ENCODE results near the gene TRAT1. TPM values are rescaled to one million over a fixed set of nuclear protein-coding genes. Genes with fewer than 3 reads are reported as not detected.

Gene TRAT1
- total and polyA plus RNA-seq, 2 of the 13 experiments (the other 11 are each of a cell fraction or from before 2014, with no cell fraction given) = not detected

- H3K36me3 ChIP-seq (replicated peaks in 1 of 2; ENCODE audit: control insufficient read depth in 1 of 2, insufficient read depth in 2 of 2, low read length in 2 of 2) = no peaks in the 10 kb centered on the region
- H3K9me3 ChIP-seq (ENCODE audit: low read length) = no peaks in the 10 kb centered on the region
- FAIRE-seq (peak; percentile 12), DNase-seq (ENCODE audit: low spot score) (peak; percentile 19), ATAC-seq (peak; percentile 92)
- no peaks in the 10 kb centered on the region for H3K79me2 ChIP-seq (ENCODE audit: insufficient read depth, low read length)
- in situ Hi-C loops (cut with HindIII; ENCODE audit: extremely low pct_ligation_motif_present, low pct_unique_long_range_greater_than_20kb) (loop anchor here (10.0 kb wide), 1 partner anchor 215 kb away; no protein-coding TSS in a partner anchor), intact Hi-C loops (cut with micrococcal nuclease; ENCODE audit: unreplicated experiment) (loop anchor here (1.0 kb wide), 2 partner anchors 218 to 391 kb away; no protein-coding TSS in a partner anchor)
- no peak for TF ChIP-seq ZKSCAN8 (CRISPR knock-in tag; IDR thresholded peaks at IDR 0.05; ENCODE audit: borderline replicate concordance)
- TF ChIP-seq MBD4 (IDR thresholded peaks at IDR 0.05; ENCODE audit: borderline replicate concordance, low read length) = no peak
- TF ChIP-seq, protein P1, sequence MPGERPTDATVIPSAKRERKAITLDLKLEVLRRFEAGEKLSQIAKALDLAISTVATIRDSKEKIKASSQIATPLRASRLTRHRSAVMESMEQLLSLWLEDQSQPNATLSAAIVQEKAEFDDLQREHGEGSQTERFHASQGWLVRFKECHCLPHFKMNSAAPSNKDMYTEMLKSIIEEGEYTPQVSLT (CRISPR knock-in tag; IDR thresholded peaks at IDR 0.05; ENCODE audit: borderline replicate concordance, low read depth) = no peak
- no peak for TF ChIP-seq ZMYM2 (CRISPR knock-in tag; IDR thresholded peaks at IDR 0.05)
- TF ChIP-seq ZNF205 (CRISPR knock-in tag; IDR thresholded peaks at IDR 0.05) = no peak
- TF ChIP-seq GATAD1 (CRISPR knock-in tag; IDR thresholded peaks at IDR 0.05) = no peak
- TF ChIP-seq MEIS1 (CRISPR knock-in tag; IDR thresholded peaks at IDR 0.05; ENCODE audit: borderline replicate concordance) = no peak
- TF ChIP-seq STAG1 (CRISPR knock-in tag; IDR thresholded peaks at IDR 0.05) = peak; percentile 61
- TF ChIP-seq, protein P2, sequence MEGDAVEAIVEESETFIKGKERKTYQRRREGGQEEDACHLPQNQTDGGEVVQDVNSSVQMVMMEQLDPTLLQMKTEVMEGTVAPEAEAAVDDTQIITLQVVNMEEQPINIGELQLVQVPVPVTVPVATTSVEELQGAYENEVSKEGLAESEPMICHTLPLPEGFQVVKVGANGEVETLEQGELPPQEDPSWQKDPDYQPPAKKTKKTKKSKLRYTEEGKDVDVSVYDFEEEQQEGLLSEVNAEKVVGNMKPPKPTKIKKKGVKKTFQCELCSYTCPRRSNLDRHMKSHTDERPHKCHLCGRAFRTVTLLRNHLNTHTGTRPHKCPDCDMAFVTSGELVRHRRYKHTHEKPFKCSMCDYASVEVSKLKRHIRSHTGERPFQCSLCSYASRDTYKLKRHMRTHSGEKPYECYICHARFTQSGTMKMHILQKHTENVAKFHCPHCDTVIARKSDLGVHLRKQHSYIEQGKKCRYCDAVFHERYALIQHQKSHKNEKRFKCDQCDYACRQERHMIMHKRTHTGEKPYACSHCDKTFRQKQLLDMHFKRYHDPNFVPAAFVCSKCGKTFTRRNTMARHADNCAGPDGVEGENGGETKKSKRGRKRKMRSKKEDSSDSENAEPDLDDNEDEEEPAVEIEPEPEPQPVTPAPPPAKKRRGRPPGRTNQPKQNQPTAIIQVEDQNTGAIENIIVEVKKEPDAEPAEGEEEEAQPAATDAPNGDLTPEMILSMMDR (CRISPR knock-in tag; IDR thresholded peaks at IDR 0.05) = peak; percentile 47
- TF ChIP-seq HMGXB4 (CRISPR knock-in tag; IDR thresholded peaks at IDR 0.05; ENCODE audit: borderline replicate concordance in 1 of 2, low read depth in 1 of 2) = no peak
- 0 out of 2 replicates have a peak, but pooled peaks have one; percentile 12 for TF ChIP-seq RAD21 (CRISPR knock-in tag; IDR thresholded peaks at IDR 0.05)
- no peak for TF ChIP-seq ARID5B (CRISPR knock-in tag; IDR thresholded peaks at IDR 0.05)
- H2AFZ ChIP-seq (ENCODE audit: low read length) = no peak overlapping the region
- H3K4me2 ChIP-seq (ENCODE audit: low read depth, low read length) = no peak overlapping the region
- no peak overlapping the region for H3K27ac ChIP-seq (ENCODE audit: extremely low read length, insufficient read depth, low read length)
- no peak overlapping the region for H3K4me3 ChIP-seq (replicated peaks in 1 of 3; ENCODE audit: insufficient read depth in 1 of 3, low read depth in 2 of 3, low read length in 3 of 3)
- ChIA-PET CTCF (ENCODE audit: low intra/inter-chr PET ratio, low total read pairs) (interaction anchor here (1.1 kb wide), 1 partner anchor 218 kb away, joined by 4 read pairs; no protein-coding TSS in a partner anchor), POLR2A (no interaction called here)
- BruUV-seq (replicated peaks) = no TSS peak
- no peak overlapping the region for H3K9ac ChIP-seq (ENCODE audit: insufficient read depth, low read depth, low read length)
- no peaks in the 10 kb centered on the region for H3K27me3 ChIP-seq (ENCODE audit: control insufficient read depth in 1 of 2, insufficient read depth in 2 of 2, low read length in 2 of 2)
- WGBS (ENCODE audit: low lambda C conversion rate) = 40% methylated on average over 8 of the region's 8 CpGs
- H4K20me1 ChIP-seq (ENCODE audit: insufficient read depth, low read length) = no peaks in the 10 kb centered on the region
- H3K4me1 ChIP-seq (ENCODE audit: insufficient read depth, low read length) = no peaks in the 10 kb centered on the region
Observed at GRCh38 chr3:108879915-108880314, 57.3 kb downstream of the TRAT1 start.
